NCI-H2081 (cell line): ENCODE results near the gene SLAIN2.

Experiments
- DNase-seq, 2 experiments: peaks; one replicate each; lab custom pipeline; 2025; lab: John Stamatoyannopoulos, UW

SLAIN2 gene

GRCh38 chr4:48369771-48370170, 28.4 kb downstream of the SLAIN2 start:
- no peak for DNase-seq

- DNase-seq, result peak in 1 of 2 experiments; percentile 34
These were observed 29.2 kb downstream of the SLAIN2 start for GRCh38 chr4:48370260-48371134.

GRCh38 chr4:48372272-48372671, 30.9 kb downstream of the SLAIN2 start:
- DNase-seq, result no peak

GRCh38 chr4:48375651-48376304, 34.4 kb downstream of the SLAIN2 start:
- DNase-seq, result peak; percentile 12 to 75

GRCh38 chr4:48379587-48380180, 38.4 kb downstream of the SLAIN2 start:
- DNase-seq, result no peak

GRCh38 chr4:48380583-48381167, 39.3 kb downstream of the SLAIN2 start:
- no peak for DNase-seq

- DNase-seq, result no peak
These were observed 47.3 kb downstream of the SLAIN2 start for GRCh38 chr4:48388525-48389154.

GRCh38 chr4:48396043-48396442, 54.7 kb downstream of the SLAIN2 start:
- DNase-seq, result no peak

GRCh38 chr4:48400416-48400815, 59.1 kb downstream of the SLAIN2 start:
- no peak for DNase-seq

GRCh38 chr4:48403358-48403757, 62.0 kb downstream of the SLAIN2 start:
- no peak for DNase-seq

GRCh38 chr4:48403779-48404178, 62.5 kb downstream of the SLAIN2 start:
- DNase-seq, result no peak

GRCh38 chr4:48405924-48406323, 64.6 kb downstream of the SLAIN2 start:
- DNase-seq, result no peak

- no peak for DNase-seq
These were observed 67.9 kb downstream of the SLAIN2 start for GRCh38 chr4:48409203-48409602.

GRCh38 chr4:48410812-48411211, 69.5 kb downstream of the SLAIN2 start:
- no peak for DNase-seq

GRCh38 chr4:48420144-48420543, 78.8 kb downstream of the SLAIN2 start:
- DNase-seq, result no peak

GRCh38 chr4:48421101-48421500, 79.8 kb downstream of the SLAIN2 start:
- DNase-seq, result no peak

- DNase-seq, result no peak
These were observed 87.6 kb downstream of the SLAIN2 start for GRCh38 chr4:48428926-48429325.

- DNase-seq, result no peak
These were observed 88.6 kb downstream of the SLAIN2 start for GRCh38 chr4:48429709-48430474.

- DNase-seq, result no peak
These were observed 90.1 kb downstream of the SLAIN2 start for GRCh38 chr4:48431401-48431800.

- DNase-seq, result no peak
These were observed 90.7 kb downstream of the SLAIN2 start for GRCh38 chr4:48432017-48432416.

GRCh38 chr4:48436318-48436717, 95.0 kb downstream of the SLAIN2 start:
- DNase-seq, result no peak
